GM23248 (cell line): ENCODE results near the gene OLFML1. TPM values are rescaled to one million over a fixed set of nuclear protein-coding genes. Genes with fewer than 3 reads are reported as not detected.

Source experiments
- DNase-seq: peaks from one replicate; pipeline ENCODE4 v3.0.0-alpha.2; 2015
- H2AFZ ChIP-seq: fragments of 200-600 bp; sonication (generic); 2 replicates; pipeline ENCODE4 v1.6.1; 2016; ENCODE audit warnings: antibody characterized with exemption
- H3F3A ChIP-seq: fragments of 200-600 bp; sonication (generic); 2 replicates; pipeline ENCODE4 v1.6.1; 2016; ENCODE audit warnings: mild to moderate bottlenecking, antibody characterized with exemption, mixed run types; ENCODE audit not compliant: insufficient read depth
- H3K27ac ChIP-seq: fragments of 200-600 bp; sonication (generic); 2 replicates; pipeline ENCODE4 v1.5.1; 2016; ENCODE audit warnings: mild to moderate bottlenecking
- H3K27me3 ChIP-seq: fragments of 200-600 bp; sonication (generic); replicated peaks from 2 replicates; pipeline ENCODE4 v1.6.1; 2016; ENCODE audit warnings: mild to moderate bottlenecking; ENCODE audit not compliant: insufficient read depth
- H3K36me3 ChIP-seq: fragments of 200-600 bp; sonication (generic); 2 replicates; pipeline ENCODE4 v1.6.1; 2016; ENCODE audit warnings: low read depth, mild to moderate bottlenecking
- H3K4me1 ChIP-seq: fragments of 200-600 bp; sonication (generic); 2 replicates; pipeline ENCODE4 v1.6.1; 2016; ENCODE audit warnings: mild to moderate bottlenecking; ENCODE audit not compliant: insufficient read depth
- H3K4me2 ChIP-seq: fragments of 200-600 bp; sonication (generic); one replicate; pipeline ENCODE4 v1.6.1; 2016; ENCODE audit warnings: mild to moderate bottlenecking; ENCODE audit not compliant: unreplicated experiment
- H3K4me3 ChIP-seq: fragments of 200-600 bp; sonication (generic); 2 replicates; pipeline ENCODE4 v1.5.1; 2016; ENCODE audit warnings: mild to moderate bottlenecking
- H3K79me2 ChIP-seq: fragments of 200-600 bp; sonication (generic); 2 replicates; pipeline ENCODE4 v1.6.1; 2016; ENCODE audit warnings: mild to moderate bottlenecking; ENCODE audit not compliant: insufficient read depth
- H3K9ac ChIP-seq: fragments of 200-600 bp; sonication (generic); 2 replicates; pipeline ENCODE4 v1.6.1; 2016; ENCODE audit warnings: mild to moderate bottlenecking
- H3K9me2 ChIP-seq: fragments of 200-600 bp; sonication (generic); 2 replicates; pipeline ENCODE4 v1.6.1; 2016; ENCODE audit warnings: mixed run types, mild to moderate bottlenecking, moderate library complexity; ENCODE audit not compliant: insufficient read depth
- H3K9me3 ChIP-seq: fragments of 200-600 bp; sonication (generic); one replicate; pipeline ENCODE4 v1.6.1; 2017; ENCODE audit warnings: low read depth
- H4K20me1 ChIP-seq: fragments of 200-600 bp; sonication (generic); 2 replicates; pipeline ENCODE4 v1.6.0; 2016; ENCODE audit not compliant: insufficient read depth
- EZH2 ChIP-seq: fragments of 200-600 bp; sonication (generic); IDR thresholded peaks from 2 replicates; pipeline ENCODE4 v1.6.1; 2018; ENCODE audit warnings: antibody characterized with exemption, mild to moderate bottlenecking; ENCODE audit not compliant: insufficient read depth, poor library complexity, severe bottlenecking
- EZH2phosphoT487 ChIP-seq: fragments of 200-600 bp; sonication (generic); IDR thresholded peaks from 2 replicates; pipeline ENCODE4 v1.6.1; 2018; ENCODE audit warnings: antibody characterized with exemption, moderate library complexity, mild to moderate bottlenecking, low read depth; ENCODE audit not compliant: insufficient read depth
- WGBS, 2 experiments: methylation state at CpG; one replicate each; pipeline ENCODE4 v1.1.6; 2015 to 2017; ENCODE audit warnings: low lambda C conversion rate in 2 of 2, low coverage in 1 of 2; ENCODE audit errors: missing lambda C conversion rate in 2 of 2; 5-methylcytosine and 5-hydroxymethylcytosine counted together
- in situ Hi-C: fragments of 300-500 bp; cut with MboI; formaldehyde crosslinking; loops from 2 replicates; pipeline ENCODE4 v1.15.0; 2020
- polyA plus RNA-seq: library from polyadenylated mRNA; unstranded; fragments of >200 nt; fragmentation: Nextera tagmentation; extraction: Ambion mirVana; gene quantifications from 2 replicates; pipeline ENCODE4 v1.2.1, GENCODE V29; 2016
- total RNA-seq: library from RNA; depleted of rRNA; stranded (reverse); fragments of >200 nt; shearing (Covaris generic); gene quantifications from 2 replicates; pipeline ENCODE4 v1.2.3, GENCODE V29; 2014

The OLFML1 gene
- total and polyA plus RNA-seq, 2 experiments from 2014 or later = 0.32 to 0.53 TPM

DNA sequence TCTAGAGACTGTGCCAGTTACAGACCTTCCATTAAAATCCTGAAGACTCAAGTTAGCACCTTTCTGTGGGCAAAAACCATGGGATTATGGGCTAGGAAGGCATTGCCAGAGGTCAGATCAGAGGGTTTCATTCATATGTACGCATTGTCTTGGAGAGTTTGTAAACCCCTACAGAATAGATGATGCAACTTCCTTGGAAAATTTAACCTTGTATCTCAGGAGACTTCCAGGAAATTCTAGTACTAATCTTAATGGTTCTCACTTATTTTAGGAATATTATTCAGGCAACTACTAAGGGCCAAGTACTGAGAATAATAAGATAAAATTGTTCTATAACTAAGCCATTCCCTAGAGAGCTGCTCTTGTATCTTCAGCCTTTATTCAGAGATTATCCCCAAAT, 6.9 kb downstream of the OLFML1 start:
- Histone ChIP-seq H3K9ac (no peak overlapping the region), H3K4me1 (peaks cover 17% of the 10 kb centered on the region), H3K9me2 (no peaks in the 10 kb centered on the region), H3K4me3 (no peak overlapping the region), H3K79me2 (no peaks in the 10 kb centered on the region), H2AFZ (no peak overlapping the region), H3K36me3 (no peaks in the 10 kb centered on the region), H3F3A (peaks cover 8% of the 10 kb centered on the region; the same call in 1 of the 2 replicates), H3K9me3 (no peaks in the 10 kb centered on the region), H3K4me2 (no peak overlapping the region), H3K27me3 (no peaks in the 10 kb centered on the region), H3K27ac (no peak overlapping the region), H4K20me1 (no peaks in the 10 kb centered on the region)
- no peak for DNase-seq
- TF ChIP-seq EZH2 (no peak), EZH2phosphoT487 (no peak)
- WGBS, 2 experiments = 76 to 84% methylated on average over 1 of the region's 1 CpG
- in situ Hi-C loops = no loop called here

DNA sequence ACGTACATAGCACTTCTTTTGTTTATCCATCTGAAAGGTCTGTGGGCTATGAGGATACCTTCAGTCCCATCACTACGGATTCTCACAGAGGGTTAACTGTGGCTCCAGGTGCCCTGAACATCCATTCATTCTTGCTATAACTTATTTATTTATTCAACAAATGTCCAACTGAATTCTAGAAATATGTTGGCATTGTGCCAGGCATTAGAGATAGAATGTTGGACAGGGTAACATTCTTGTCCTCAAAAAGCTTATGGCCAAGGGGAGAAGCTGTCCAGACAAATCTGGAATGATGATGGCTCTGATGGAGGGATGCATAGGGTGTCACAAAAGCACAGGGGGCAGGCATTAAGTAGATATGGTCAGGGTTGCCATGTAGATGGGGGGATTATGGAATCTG, 8.4 kb downstream of the OLFML1 start:
- H3K9me2 ChIP-seq = no peaks in the 10 kb centered on the region
- H3K79me2 ChIP-seq = no peaks in the 10 kb centered on the region
- in situ Hi-C loops = no loop called here
- H3K4me3 ChIP-seq = no peak overlapping the region
- H2AFZ ChIP-seq = no peak overlapping the region
- H3F3A ChIP-seq = peaks cover 8% of the 10 kb centered on the region; the same call in 1 of the 2 replicates
- H3K4me2 ChIP-seq = no peak overlapping the region
- no peak overlapping the region for H3K9ac ChIP-seq
- H4K20me1 ChIP-seq = no peaks in the 10 kb centered on the region
- H3K9me3 ChIP-seq = no peaks in the 10 kb centered on the region
- H3K27me3 ChIP-seq = no peaks in the 10 kb centered on the region
- no peak for DNase-seq
- TF ChIP-seq EZH2 (no peak), EZH2phosphoT487 (no peak)
- H3K36me3 ChIP-seq = no peaks in the 10 kb centered on the region
- no peak overlapping the region for H3K27ac ChIP-seq
- 87% methylated on average over 2 of the region's 2 CpGs for WGBS, 2 experiments
- peaks cover 17% of the 10 kb centered on the region for H3K4me1 ChIP-seq

DNA sequence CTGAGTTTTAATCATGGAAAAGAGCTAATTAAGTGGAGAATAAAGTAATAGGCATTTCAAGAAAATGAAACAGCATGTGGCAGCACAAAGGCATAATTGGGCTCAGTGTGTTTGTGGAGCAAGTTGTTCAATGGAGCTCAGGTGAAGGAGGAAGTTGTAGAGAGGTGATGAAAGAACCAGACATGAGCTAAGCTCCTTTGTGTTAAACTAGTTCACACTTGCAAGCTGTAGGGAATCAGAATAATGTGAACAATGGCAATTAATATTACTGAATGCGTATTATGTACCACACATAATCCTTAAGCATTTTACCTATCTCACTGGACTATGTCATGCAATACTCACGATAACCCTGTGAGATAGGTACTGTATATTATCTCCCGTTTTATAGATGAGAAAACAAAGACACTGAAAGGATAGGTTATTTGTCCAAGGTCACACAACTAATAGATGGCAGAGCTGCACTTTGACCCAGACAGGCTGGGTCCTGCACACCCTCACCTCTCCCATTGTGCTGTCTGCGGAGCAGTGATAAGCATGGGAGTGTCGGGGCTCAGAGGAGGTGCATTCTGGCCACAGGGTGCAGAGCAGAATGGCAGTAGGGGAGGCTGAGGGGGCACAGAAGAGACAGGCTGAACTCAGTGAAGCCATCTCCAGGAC, 8.9 kb downstream of the OLFML1 start:
- Histone ChIP-seq H3K9me2 (no peaks in the 10 kb centered on the region), H3F3A (peaks cover 8% of the 10 kb centered on the region; the same call in 1 of the 2 replicates), H3K27me3 (no peaks in the 10 kb centered on the region), H3K36me3 (no peaks in the 10 kb centered on the region), H3K27ac (no peak overlapping the region), H3K9ac (no peak overlapping the region), H3K4me2 (no peak overlapping the region), H3K4me1 (peaks cover 15% of the 10 kb centered on the region), H4K20me1 (no peaks in the 10 kb centered on the region), H3K9me3 (no peaks in the 10 kb centered on the region), H3K79me2 (no peaks in the 10 kb centered on the region), H3K4me3 (no peak overlapping the region), H2AFZ (no peak overlapping the region)
- DNase-seq = no peak
- in situ Hi-C loops = no loop called here
- WGBS, 2 experiments = 83 to 86% methylated on average over 5 of the region's 5 CpGs
- TF ChIP-seq EZH2phosphoT487 (no peak), EZH2 (no peak)

DNA sequence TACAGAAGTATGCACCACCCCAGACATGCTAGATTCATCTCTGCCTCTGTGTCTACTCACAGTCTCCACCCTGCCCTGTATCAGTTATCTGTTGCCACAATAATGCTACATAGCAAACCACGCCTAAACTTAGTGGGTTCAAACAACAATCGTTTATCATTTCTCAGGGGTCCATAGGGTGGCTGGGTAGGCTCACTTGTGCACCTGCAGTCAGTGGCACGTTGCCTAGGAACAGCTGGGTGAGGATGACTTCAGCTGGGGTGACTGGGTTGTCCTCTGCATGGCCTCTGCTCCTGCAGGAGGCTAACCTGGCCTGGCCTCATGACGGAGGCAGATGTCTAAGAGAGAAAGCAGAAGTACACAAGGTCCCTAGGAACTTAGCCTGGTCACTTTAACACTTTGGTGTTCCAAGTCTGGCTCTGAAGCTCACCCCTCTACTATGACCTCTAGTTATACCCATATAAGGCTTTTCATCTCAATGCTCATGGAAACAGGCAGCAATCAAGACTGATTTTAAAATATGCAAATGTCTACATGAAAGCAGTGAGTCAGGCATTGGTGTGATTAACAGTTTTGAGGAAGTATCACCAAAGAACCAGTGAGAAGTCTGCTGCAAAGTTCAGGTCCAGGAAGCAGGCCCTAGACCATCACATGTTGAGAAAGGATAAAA, 10.7 kb downstream of the OLFML1 start:
- Histone ChIP-seq H3K4me1 (no peaks in the 10 kb centered on the region), H3K9me3 (no peaks in the 10 kb centered on the region), H3K27me3 (no peaks in the 10 kb centered on the region), H3K4me3 (no peak overlapping the region), H3K36me3 (no peaks in the 10 kb centered on the region), H3K9me2 (no peaks in the 10 kb centered on the region), H2AFZ (no peak overlapping the region), H3K9ac (no peak overlapping the region), H4K20me1 (no peaks in the 10 kb centered on the region), H3K4me2 (no peak overlapping the region), H3K27ac (no peak overlapping the region), H3K79me2 (no peaks in the 10 kb centered on the region), H3F3A (no peaks in the 10 kb centered on the region)
- TF ChIP-seq EZH2phosphoT487 = no peak
- in situ Hi-C loops = no loop called here
- no peak for DNase-seq
- WGBS, 2 experiments = 70 to 85% methylated on average over 4 of the region's 4 CpGs
